GM15510 (cell line): Measurements from ENCODE around the gene ZFYVE28.

Experiments
- POLR2A ChIP-seq: IDR thresholded peaks from 3 replicates; pipeline ENCODE4 v1.6.1; 2011; ENCODE audit warnings: borderline replicate concordance; ENCODE audit not compliant: insufficient read length; ENCODE audit errors: extremely low read depth

Gene ZFYVE28

GRCh38 chr4:2409381-2409783 lies 9.1 kb downstream of the ZFYVE28 start:
- no peak for TF ChIP-seq POLR2A

GRCh38 chr4:2408976-2409375 lies 9.5 kb downstream of the ZFYVE28 start:
- no peak for TF ChIP-seq POLR2A

- no peak for TF ChIP-seq POLR2A
Measured at GRCh38 chr4:2408401-2408958, 10.0 kb downstream of the ZFYVE28 start.

GRCh38 chr4:2407991-2408342 lies 10.5 kb downstream of the ZFYVE28 start:
- no peak for TF ChIP-seq POLR2A

- TF ChIP-seq POLR2A, result no peak
Measured at GRCh38 chr4:2406920-2407319, 11.5 kb downstream of the ZFYVE28 start.

GRCh38 chr4:2406406-2406805 lies 12.0 kb downstream of the ZFYVE28 start:
- no peak for TF ChIP-seq POLR2A

- no peak for TF ChIP-seq POLR2A
Measured at GRCh38 chr4:2402941-2403340, 15.5 kb downstream of the ZFYVE28 start.

GRCh38 chr4:2402048-2402842 lies 16.2 kb downstream of the ZFYVE28 start:
- no peak for TF ChIP-seq POLR2A

- TF ChIP-seq POLR2A, result no peak
Measured at GRCh38 chr4:2401610-2401983, 16.8 kb downstream of the ZFYVE28 start.

GRCh38 chr4:2400841-2401609 lies 17.4 kb downstream of the ZFYVE28 start:
- TF ChIP-seq POLR2A, result no peak

- TF ChIP-seq POLR2A, result no peak
Measured at GRCh38 chr4:2399631-2400190, 18.7 kb downstream of the ZFYVE28 start.

GRCh38 chr4:2399216-2399615 lies 19.2 kb downstream of the ZFYVE28 start:
- TF ChIP-seq POLR2A, result no peak

GRCh38 chr4:2397596-2398379 lies 20.7 kb downstream of the ZFYVE28 start:
- TF ChIP-seq POLR2A, result no peak

- TF ChIP-seq POLR2A, result no peak
Measured at GRCh38 chr4:2396781-2397368, 21.6 kb downstream of the ZFYVE28 start.
